ENCODE data around the gene SOWAHD.
A peak's percentile ranks its signal among the peaks of the same experiment; 100 is the strongest.

Gene SOWAHD

GRCh38 chrX:119757979-119758730, at the start of gene SOWAHD:
Gene SOWAHD (plus strand): TSS chrX:119758588. CDS start chrX:119758668, 80 bp downstream.
- H3K27ac ChIP-seq = no peak within 1 kb of the TSS
- no peaks in the 10 kb centered on the region for H3K36me3 ChIP-seq (ENCODE audit: insufficient read depth, low read length)
- DNase-seq (ENCODE audit: low read depth, low spot score) = no peak
- H3K4me3 ChIP-seq = peak within 1 kb of the TSS; percentile 67
- no peak within 1 kb of the TSS for H3K9ac ChIP-seq (ENCODE audit: insufficient read length)
- no peak for TF ChIP-seq POLR2AphosphoS5 (IDR thresholded peaks at IDR 0.05; ENCODE audit: borderline replicate concordance, low read depth, low read length)
- no peak for TF ChIP-seq FOXP2 (optimal IDR thresholded peaks at IDR 0.05; ENCODE audit: control extremely low read depth, extremely low read length, insufficient read depth)
- no peak for TF ChIP-seq EZH2 (IDR thresholded peaks at IDR 0.05)
- H3K9me3 ChIP-seq (ENCODE audit: low read depth, low read length) = no peaks in the 10 kb centered on the region

DNA sequence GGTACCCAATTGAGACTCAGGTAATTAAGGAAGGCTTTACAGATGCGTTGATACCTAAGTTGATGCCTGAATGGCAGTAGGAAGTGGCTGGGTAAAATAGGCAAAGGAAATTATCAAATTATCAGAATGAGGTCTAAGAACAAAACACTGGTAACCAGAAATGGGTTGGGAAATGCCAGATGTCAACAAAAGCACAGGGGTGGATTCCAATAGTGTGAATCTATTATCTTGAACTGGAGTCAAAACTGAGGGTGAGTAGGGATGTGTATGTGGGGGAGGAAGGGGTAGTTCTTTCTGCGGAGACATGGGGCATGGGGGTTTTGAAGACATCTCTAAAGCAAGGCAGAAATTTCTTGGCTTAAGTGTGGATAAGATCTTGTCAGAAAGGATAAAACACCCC, 49.5 kb upstream of the SOWAHD start:
- Histone ChIP-seq H3K9ac (ENCODE audit: insufficient read length) (no peak overlapping the region), H3K36me3 (ENCODE audit: insufficient read depth, low read length) (no peaks in the 10 kb centered on the region), H3K27ac (no peak overlapping the region), H3K4me3 (no peak overlapping the region), H3K9me3 (ENCODE audit: low read depth, low read length) (no peaks in the 10 kb centered on the region)
- TF ChIP-seq FOXP2 (optimal IDR thresholded peaks at IDR 0.05; ENCODE audit: control extremely low read depth, extremely low read length, insufficient read depth) = no peak
- TF ChIP-seq POLR2AphosphoS5 (IDR thresholded peaks at IDR 0.05; ENCODE audit: borderline replicate concordance, low read depth, low read length) = no peak
- TF ChIP-seq EZH2 (IDR thresholded peaks at IDR 0.05) = no peak
- no peak for DNase-seq (ENCODE audit: low read depth, low spot score)

DNA sequence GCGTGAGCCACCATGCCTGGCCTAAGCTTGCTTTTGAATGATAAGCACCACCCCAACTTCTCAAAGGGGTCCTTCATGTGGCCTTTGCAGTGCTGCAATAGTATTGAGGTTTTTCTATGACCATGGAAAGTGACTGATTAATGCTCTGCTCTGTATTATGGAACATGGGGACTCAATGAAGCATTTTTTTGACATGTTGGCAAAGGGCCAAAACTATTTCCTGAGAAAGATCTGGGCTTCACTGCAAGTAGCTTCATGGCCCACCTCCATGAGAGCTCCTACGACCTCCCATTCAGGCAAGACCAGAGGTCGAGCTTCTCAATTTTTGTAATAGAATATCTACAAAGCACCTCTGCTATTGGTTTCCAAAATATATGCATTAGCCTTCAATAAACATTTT, 48.8 kb upstream of the SOWAHD start:
- no peak for TF ChIP-seq FOXP2 (optimal IDR thresholded peaks at IDR 0.05; ENCODE audit: control extremely low read depth, extremely low read length, insufficient read depth)
- no peak for TF ChIP-seq EZH2 (IDR thresholded peaks at IDR 0.05)
- no peak for TF ChIP-seq POLR2AphosphoS5 (IDR thresholded peaks at IDR 0.05; ENCODE audit: borderline replicate concordance, low read depth, low read length)
- no peak overlapping the region for H3K4me3 ChIP-seq
- H3K27ac ChIP-seq = no peak overlapping the region
- H3K9me3 ChIP-seq (ENCODE audit: low read depth, low read length) = no peaks in the 10 kb centered on the region
- H3K9ac ChIP-seq (ENCODE audit: insufficient read length) = no peak overlapping the region
- DNase-seq (ENCODE audit: low read depth, low spot score) = no peak
- no peaks in the 10 kb centered on the region for H3K36me3 ChIP-seq (ENCODE audit: insufficient read depth, low read length)

DNA sequence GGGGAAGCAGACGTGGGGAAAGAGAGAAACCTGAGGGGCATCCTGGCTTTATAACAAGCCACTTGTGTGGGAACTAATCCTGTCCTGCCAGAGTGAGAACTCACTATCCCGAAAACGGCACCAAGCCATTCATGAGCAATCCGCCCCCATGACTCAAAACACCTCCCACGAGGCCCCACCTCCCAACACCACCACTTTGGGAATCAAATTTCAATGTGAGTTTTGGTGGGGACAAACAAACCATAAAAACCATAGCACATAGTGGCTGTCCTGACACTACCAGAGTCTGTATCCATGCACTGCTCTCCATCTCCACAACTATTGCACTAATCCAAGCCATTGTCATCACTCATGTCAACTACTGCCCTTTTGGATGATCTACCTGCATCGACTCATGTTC, 36.9 kb upstream of the SOWAHD start:
- H3K9me3 ChIP-seq (ENCODE audit: low read depth, low read length) = 0 out of 2 replicates have a peak, but pooled peaks cover 4% of the 10 kb centered on the region
- H3K4me3 ChIP-seq = no peak overlapping the region
- H3K9ac ChIP-seq (ENCODE audit: insufficient read length) = no peak overlapping the region
- H3K36me3 ChIP-seq (ENCODE audit: insufficient read depth, low read length) = no peaks in the 10 kb centered on the region
- TF ChIP-seq EZH2 (IDR thresholded peaks at IDR 0.05) = no peak
- TF ChIP-seq FOXP2 (optimal IDR thresholded peaks at IDR 0.05; ENCODE audit: control extremely low read depth, extremely low read length, insufficient read depth) = no peak
- TF ChIP-seq POLR2AphosphoS5 (IDR thresholded peaks at IDR 0.05; ENCODE audit: borderline replicate concordance, low read depth, low read length) = no peak
- DNase-seq (ENCODE audit: low read depth, low spot score) = no peak
- H3K27ac ChIP-seq = no peak overlapping the region

DNA sequence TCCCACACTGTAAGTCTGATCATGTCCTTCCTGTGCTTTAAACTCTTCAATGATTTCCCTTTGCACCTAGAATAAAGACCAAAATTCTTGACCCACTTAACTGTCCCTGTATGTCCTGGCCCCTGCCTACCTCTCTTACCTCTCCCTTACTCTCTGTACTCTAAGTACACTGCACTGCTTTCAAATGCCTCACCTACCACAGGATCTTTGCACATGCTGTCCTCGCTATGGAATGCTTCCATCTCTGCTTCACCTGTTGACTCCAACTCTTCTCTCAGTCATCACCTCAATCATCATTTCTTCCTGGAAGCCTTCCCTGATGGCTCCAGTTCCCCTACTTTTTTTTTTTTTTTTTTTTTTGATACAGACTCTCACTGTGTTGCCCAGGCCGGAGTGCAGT, 36.5 kb upstream of the SOWAHD start:
- Histone ChIP-seq H3K9ac (ENCODE audit: insufficient read length) (no peak overlapping the region), H3K9me3 (ENCODE audit: low read depth, low read length) (0 out of 2 replicates have a peak, but pooled peaks cover 4% of the 10 kb centered on the region), H3K27ac (no peak overlapping the region), H3K36me3 (ENCODE audit: insufficient read depth, low read length) (no peaks in the 10 kb centered on the region), H3K4me3 (no peak overlapping the region)
- DNase-seq (ENCODE audit: low read depth, low spot score) = no peak
- TF ChIP-seq POLR2AphosphoS5 (IDR thresholded peaks at IDR 0.05; ENCODE audit: borderline replicate concordance, low read depth, low read length) (no peak), EZH2 (IDR thresholded peaks at IDR 0.05) (no peak), FOXP2 (optimal IDR thresholded peaks at IDR 0.05; ENCODE audit: control extremely low read depth, extremely low read length, insufficient read depth) (no peak)

- TF ChIP-seq POLR2AphosphoS5 (IDR thresholded peaks at IDR 0.05; ENCODE audit: borderline replicate concordance, low read depth, low read length) (no peak), FOXP2 (optimal IDR thresholded peaks at IDR 0.05; ENCODE audit: control extremely low read depth, extremely low read length, insufficient read depth) (no peak), EZH2 (IDR thresholded peaks at IDR 0.05) (no peak)
- H3K27ac ChIP-seq = no peak overlapping the region
- H3K9me3 ChIP-seq (ENCODE audit: low read depth, low read length) = no peaks in the 10 kb centered on the region
- DNase-seq (ENCODE audit: low read depth, low spot score) = no peak
- no peak overlapping the region for H3K4me3 ChIP-seq
- no peak overlapping the region for H3K9ac ChIP-seq (ENCODE audit: insufficient read length)
- no peaks in the 10 kb centered on the region for H3K36me3 ChIP-seq (ENCODE audit: insufficient read depth, low read length)
Observed at GRCh38 chrX:119726900-119727555, 31.4 kb upstream of the SOWAHD start.

DNA sequence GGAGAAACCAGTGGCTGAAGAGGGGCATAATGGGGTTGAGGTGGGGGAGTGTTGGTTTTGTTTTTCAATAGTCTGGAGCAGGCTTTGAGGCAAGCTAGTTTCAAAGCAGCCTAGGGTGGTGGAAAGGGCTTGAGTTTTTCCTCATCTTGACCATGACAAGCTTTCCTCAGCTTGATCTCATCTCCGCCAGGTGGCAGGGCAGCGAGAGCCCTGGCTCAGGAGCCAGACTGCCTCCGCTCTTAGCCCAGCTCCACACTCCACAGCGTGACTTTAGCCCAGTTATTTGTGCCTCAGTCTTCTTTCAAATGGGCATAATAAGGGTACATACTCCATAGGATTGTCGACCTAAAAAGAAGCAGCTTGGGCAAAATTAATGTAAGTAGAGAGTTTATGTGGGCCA, 29.9 kb upstream of the SOWAHD start:
- Histone ChIP-seq H3K4me3 (no peak overlapping the region), H3K9me3 (ENCODE audit: low read depth, low read length) (no peaks in the 10 kb centered on the region), H3K27ac (no peak overlapping the region), H3K36me3 (ENCODE audit: insufficient read depth, low read length) (no peaks in the 10 kb centered on the region), H3K9ac (ENCODE audit: insufficient read length) (no peak overlapping the region)
- TF ChIP-seq EZH2 (IDR thresholded peaks at IDR 0.05) = no peak
- TF ChIP-seq POLR2AphosphoS5 (IDR thresholded peaks at IDR 0.05; ENCODE audit: borderline replicate concordance, low read depth, low read length) = no peak
- no peak for TF ChIP-seq FOXP2 (optimal IDR thresholded peaks at IDR 0.05; ENCODE audit: control extremely low read depth, extremely low read length, insufficient read depth)
- DNase-seq (ENCODE audit: low read depth, low spot score) = no peak

DNA sequence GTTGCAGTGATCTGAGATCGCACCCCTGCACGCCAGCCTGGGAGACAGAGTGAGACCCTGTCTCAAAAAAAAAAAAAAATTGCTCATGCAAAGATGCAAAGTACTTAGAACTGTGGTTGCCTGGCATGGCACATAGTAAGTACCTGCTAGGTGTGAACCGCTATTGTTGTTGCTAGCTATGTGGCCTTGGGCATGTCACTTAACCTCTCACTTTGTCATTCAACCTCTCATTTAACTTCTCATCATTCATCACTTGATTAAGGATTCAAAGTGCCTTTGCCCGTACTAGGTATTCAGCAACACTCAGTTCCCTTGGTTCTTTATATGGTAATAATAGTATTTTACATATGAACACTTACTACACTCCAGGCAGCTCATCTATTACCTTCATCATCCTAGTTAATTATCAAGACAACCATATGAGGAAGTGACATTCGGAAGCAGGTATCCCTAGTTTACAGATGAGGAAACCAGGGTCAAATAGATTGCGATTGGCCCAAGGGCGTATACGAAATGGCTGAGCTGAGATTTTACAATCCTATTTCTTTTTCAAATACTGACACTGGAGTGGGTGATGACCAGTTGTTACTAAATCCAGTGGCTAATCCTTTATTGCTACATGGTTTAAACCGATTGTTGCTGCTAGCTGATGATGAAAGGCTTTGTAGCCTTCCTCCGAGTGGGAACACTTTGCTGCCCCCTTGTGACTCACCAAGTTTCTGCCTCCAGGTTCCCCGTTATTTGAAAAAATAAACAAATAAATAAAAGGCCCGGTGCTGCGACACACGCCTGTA, 28.8 kb upstream of the SOWAHD start:
- H3K4me3 ChIP-seq = no peak overlapping the region
- H3K9ac ChIP-seq (ENCODE audit: insufficient read length) = no peak overlapping the region
- H3K9me3 ChIP-seq (ENCODE audit: low read depth, low read length) = no peaks in the 10 kb centered on the region
- no peaks in the 10 kb centered on the region for H3K36me3 ChIP-seq (ENCODE audit: insufficient read depth, low read length)
- no peak overlapping the region for H3K27ac ChIP-seq
- no peak for DNase-seq (ENCODE audit: low read depth, low spot score)
- TF ChIP-seq EZH2 (IDR thresholded peaks at IDR 0.05) (no peak), POLR2AphosphoS5 (IDR thresholded peaks at IDR 0.05; ENCODE audit: borderline replicate concordance, low read depth, low read length) (no peak), FOXP2 (optimal IDR thresholded peaks at IDR 0.05; ENCODE audit: control extremely low read depth, extremely low read length, insufficient read depth) (no peak)
